A549 (cell line): ENCODE measurements around the gene HSD17B1.

ENCODE experiments used
- EP300 ChIP-seq, 2 experiments: fragments of >200 bp; sonication (Bioruptor Twin); formaldehyde crosslinking; IDR thresholded peaks; 2 replicates in 1 of 2; 3 replicates in 1 of 2; pipeline ENCODE4 v1.6.1; 2016 to 2017
- ESRRA ChIP-seq: fragments of 150-350 bp; IDR thresholded peaks from 2 replicates; pipeline ENCODE4 v1.6.1; 2014; ENCODE audit warnings: mild to moderate bottlenecking, low read length, borderline replicate concordance
- MAFK ChIP-seq: fragments of 450-650 bp; IDR thresholded peaks from 2 replicates; pipeline ENCODE4 v1.6.1; 2014; ENCODE audit not compliant: partially characterized antibody
- POLR2A ChIP-seq: IDR thresholded peaks from 2 replicates; pipeline ENCODE4 v1.6.1; 2012; ENCODE audit warnings: mild to moderate bottlenecking, low read length
- SMC3 ChIP-seq: fragments of >200 bp; sonication (Bioruptor Twin); formaldehyde crosslinking; IDR thresholded peaks from 3 replicates; pipeline ENCODE4 v1.6.1; 2018; ENCODE audit warnings: inconsistent platforms
- ZSCAN20 ChIP-seq: fragments of 250-450 bp; sonication (Bioruptor Pico); IDR thresholded peaks from 2 replicates; pipeline ENCODE4 v1.8.0; 2022; ENCODE audit warnings: mild to moderate bottlenecking, moderate library complexity
- TF ChIP-seq, protein P1 (sequence below): fragments of 200-600 bp; sonication (generic); IDR thresholded peaks from 2 replicates; pipeline ENCODE4 v1.6.1; 2016; ENCODE audit warnings: antibody characterized with exemption, mild to moderate bottlenecking, moderate library complexity
- TF ChIP-seq, protein P2 (sequence below): fragments of >200 bp; sonication (Bioruptor Twin); formaldehyde crosslinking; IDR thresholded peaks from 3 replicates; pipeline ENCODE4 v1.5.1; 2016

- TF ChIP-seq POLR2A (no peak), MAFK (no peak), ESRRA (no peak), SMC3 (no peak), ZSCAN20 (CRISPR knock-in tag) (no peak), EP300 (IDR thresholded peaks at IDR 0.05) (no peak)
- TF ChIP-seq, protein P1, sequence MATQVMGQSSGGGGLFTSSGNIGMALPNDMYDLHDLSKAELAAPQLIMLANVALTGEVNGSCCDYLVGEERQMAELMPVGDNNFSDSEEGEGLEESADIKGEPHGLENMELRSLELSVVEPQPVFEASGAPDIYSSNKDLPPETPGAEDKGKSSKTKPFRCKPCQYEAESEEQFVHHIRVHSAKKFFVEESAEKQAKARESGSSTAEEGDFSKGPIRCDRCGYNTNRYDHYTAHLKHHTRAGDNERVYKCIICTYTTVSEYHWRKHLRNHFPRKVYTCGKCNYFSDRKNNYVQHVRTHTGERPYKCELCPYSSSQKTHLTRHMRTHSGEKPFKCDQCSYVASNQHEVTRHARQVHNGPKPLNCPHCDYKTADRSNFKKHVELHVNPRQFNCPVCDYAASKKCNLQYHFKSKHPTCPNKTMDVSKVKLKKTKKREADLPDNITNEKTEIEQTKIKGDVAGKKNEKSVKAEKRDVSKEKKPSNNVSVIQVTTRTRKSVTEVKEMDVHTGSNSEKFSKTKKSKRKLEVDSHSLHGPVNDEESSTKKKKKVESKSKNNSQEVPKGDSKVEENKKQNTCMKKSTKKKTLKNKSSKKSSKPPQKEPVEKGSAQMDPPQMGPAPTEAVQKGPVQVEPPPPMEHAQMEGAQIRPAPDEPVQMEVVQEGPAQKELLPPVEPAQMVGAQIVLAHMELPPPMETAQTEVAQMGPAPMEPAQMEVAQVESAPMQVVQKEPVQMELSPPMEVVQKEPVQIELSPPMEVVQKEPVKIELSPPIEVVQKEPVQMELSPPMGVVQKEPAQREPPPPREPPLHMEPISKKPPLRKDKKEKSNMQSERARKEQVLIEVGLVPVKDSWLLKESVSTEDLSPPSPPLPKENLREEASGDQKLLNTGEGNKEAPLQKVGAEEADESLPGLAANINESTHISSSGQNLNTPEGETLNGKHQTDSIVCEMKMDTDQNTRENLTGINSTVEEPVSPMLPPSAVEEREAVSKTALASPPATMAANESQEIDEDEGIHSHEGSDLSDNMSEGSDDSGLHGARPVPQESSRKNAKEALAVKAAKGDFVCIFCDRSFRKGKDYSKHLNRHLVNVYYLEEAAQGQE, result no peak
- TF ChIP-seq, protein P2, sequence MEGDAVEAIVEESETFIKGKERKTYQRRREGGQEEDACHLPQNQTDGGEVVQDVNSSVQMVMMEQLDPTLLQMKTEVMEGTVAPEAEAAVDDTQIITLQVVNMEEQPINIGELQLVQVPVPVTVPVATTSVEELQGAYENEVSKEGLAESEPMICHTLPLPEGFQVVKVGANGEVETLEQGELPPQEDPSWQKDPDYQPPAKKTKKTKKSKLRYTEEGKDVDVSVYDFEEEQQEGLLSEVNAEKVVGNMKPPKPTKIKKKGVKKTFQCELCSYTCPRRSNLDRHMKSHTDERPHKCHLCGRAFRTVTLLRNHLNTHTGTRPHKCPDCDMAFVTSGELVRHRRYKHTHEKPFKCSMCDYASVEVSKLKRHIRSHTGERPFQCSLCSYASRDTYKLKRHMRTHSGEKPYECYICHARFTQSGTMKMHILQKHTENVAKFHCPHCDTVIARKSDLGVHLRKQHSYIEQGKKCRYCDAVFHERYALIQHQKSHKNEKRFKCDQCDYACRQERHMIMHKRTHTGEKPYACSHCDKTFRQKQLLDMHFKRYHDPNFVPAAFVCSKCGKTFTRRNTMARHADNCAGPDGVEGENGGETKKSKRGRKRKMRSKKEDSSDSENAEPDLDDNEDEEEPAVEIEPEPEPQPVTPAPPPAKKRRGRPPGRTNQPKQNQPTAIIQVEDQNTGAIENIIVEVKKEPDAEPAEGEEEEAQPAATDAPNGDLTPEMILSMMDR, result no peak
These were observed 38.7 kb downstream of the HSD17B1 start for GRCh38 chr17:42591411-42591810.
